Right ventricle myocardium inferior (tissue), 1 donor: ENCODE measurements around the gene ZFHX3. TPM values are rescaled to one million over a fixed set of nuclear protein-coding genes. Genes with fewer than 3 reads are reported as not detected.
A peak's percentile ranks its signal among the peaks of the same experiment; 100 is the strongest.
"Not testable (repeated sequence)": the region's sequence is repeated elsewhere in the genome, so short reads cannot be mapped to it uniquely, and the experiment has no call there.

Source experiments
- ATAC-seq: fragments of 200-7000 bp; cut with Tn5 transposase; one replicate; pipeline ENCODE4 v1.9.1; 2020; ENCODE audit warnings: mild to moderate bottlenecking, moderate library complexity
- DNase-seq: peaks from one replicate; pipeline ENCODE4 v3.0.0; 2021; ENCODE audit errors: missing footprints
- intact Hi-C: fragments of 100-400 bp; cut with DNase I; formaldehyde crosslinking; loops from one replicate; pipeline ENCODE4 v1.11.0; 2022
- total RNA-seq: library from RNA; stranded (reverse); fragmentation: NEBNext Ultra II Directional; extraction: Animal tissue kit (Norgen Biotek cat#: 25700); gene quantifications from one replicate; pipeline ENCODE4 v1.2.1, GENCODE V29; 2021
- donor health status: DM: no; HTN: yes; CAD: no; lungs with severe emphysema.

Gene ZFHX3
- total RNA-seq, 1 donor from 2014 or later: 8.4 TPM

- intact Hi-C loops: loop anchor here (5.0 kb wide), 1 partner anchor 37 kb away; no protein-coding TSS in a partner anchor
- ATAC-seq (no peak), DNase-seq (no peak)
Observed at GRCh38 chr16:72990571-72990970, 57.4 kb downstream of the ZFHX3 start.

DNA sequence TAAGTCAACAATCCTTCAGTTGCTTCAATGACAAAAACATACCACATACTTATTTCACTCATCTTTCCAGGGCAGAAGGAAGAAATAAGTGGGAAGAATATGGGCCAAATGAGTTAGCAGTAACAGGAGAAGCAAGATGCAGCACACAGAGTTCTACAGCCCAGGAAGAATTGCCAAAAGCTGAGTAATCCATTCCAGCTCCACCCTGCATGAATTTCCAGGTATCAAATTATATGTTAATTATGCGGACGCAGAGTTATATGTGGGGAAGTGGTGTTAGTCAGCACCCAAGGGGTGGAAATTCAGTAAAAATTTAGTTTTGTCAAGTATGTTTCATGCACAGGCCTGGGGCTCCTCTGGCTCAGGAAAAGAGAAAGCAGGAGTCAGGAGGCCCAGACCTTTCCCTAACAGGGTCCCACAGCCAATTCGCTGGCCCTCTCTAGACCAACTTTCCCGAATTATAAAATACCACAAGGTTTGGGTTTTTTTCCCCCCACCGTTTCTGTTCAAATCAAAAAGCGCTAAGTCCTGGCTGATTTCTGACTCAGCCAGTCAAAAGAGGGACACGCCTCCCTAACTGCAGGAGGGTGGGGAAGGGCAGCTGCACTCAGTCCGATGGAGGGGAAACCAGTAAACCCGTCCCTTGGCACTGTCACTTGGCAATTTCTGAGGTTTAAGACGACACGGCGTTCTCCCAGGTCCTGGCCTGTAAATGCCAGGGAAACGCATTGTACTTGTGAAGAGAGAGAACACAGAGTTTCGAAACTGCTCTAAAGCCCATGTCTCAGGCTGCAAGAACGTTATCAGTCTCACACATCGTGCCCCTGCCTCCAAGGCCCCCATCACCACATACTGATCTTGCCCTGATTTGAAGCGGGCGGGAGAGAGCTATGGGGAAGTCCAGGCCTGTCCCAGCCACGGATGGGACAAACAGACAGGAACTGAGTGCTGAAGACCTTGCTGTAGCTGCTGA, 58.1 kb downstream of the ZFHX3 start:
- DNase-seq: no peak
- peak; percentile 73 for ATAC-seq
- intact Hi-C loops: loop anchor here (5.0 kb wide), 3 partner anchors 37 to 158 kb away; no protein-coding TSS in a partner anchor

- ATAC-seq, DNase-seq: not testable (repeated sequence)
- intact Hi-C loops: loop anchor here (5.0 kb wide), 2 partner anchors 68 to 157 kb away; no protein-coding TSS in a partner anchor
Observed at GRCh38 chr16:72989203-72989578, 58.7 kb downstream of the ZFHX3 start.

- DNase-seq (no peak), ATAC-seq (no peak)
- intact Hi-C loops: loop anchor here (5.0 kb wide), 2 partner anchors 69 to 156 kb away; no protein-coding TSS in a partner anchor
Observed at GRCh38 chr16:72988569-72988968, 59.4 kb downstream of the ZFHX3 start.

DNA sequence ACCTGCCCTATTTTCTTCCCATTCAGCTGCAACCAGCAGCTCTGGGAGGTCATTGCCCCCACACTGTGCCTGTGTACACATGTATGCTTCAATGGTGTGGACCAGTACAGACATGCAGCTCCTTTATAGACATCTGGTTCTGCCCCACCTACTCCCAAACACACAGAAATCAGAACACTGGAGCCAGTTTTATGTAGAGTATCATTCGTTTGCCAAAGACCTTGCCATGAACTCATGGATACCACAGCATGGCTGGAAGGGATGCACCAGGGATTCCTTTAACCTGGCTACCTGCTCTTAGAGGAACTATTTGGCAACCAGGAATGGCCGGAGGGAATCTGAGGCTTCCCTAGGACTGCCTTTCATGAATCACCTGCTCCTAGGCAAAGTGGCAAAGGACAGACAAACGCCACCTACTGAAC, 60.4 kb downstream of the ZFHX3 start:
- ATAC-seq: no peak

GRCh38 chr16:72985995-72986394, 61.9 kb downstream of the ZFHX3 start:
- DNase-seq (peak; percentile 81), ATAC-seq (peak; percentile 74)
- intact Hi-C loops: loop anchor here (5.0 kb wide), 2 partner anchors 71 to 154 kb away; no protein-coding TSS in a partner anchor

More for the DNA sequence above, 60.4 kb downstream of the ZFHX3 start:
- intact Hi-C loops: loop anchor here (5.0 kb wide), 2 partner anchors 70 to 155 kb away; no protein-coding TSS in a partner anchor
- no peak for DNase-seq

- DNase-seq: no peak
- ATAC-seq: peak; percentile 82
- intact Hi-C loops: loop anchor here (5.0 kb wide), 2 partner anchors 72 to 153 kb away; no protein-coding TSS in a partner anchor
Observed at GRCh38 chr16:72985148-72985941, 62.6 kb downstream of the ZFHX3 start.

DNA sequence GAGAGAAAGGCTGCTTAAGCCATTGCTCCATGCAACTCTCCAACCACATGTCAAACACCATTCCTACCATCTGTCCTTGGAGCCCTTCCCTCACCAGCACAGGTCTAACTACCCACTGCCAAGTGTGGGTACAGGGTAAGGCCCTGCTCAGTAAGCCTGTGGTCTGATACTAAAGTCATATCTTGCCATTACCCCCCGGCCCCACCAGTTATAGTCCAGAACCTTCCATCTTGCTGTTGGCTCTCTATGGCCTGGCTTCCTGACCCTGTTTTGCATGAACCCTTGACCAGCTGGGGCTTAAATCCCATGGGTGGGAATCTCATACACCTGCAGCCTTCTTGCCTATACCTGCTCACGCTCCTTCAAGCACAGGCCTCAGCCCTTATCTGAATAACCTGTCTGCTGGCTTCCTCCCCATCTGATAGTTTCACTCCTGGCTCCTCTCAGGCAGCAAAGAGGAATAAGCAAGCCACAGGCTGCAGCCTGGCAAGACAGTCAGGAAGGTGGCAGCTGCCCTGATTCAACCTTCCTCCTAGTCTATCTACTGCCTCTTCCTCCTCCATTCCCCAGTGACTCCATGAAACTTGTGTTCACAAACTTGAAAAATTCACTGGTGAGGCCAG, 64.1 kb downstream of the ZFHX3 start:
- ATAC-seq (no peak), DNase-seq (no peak)
- intact Hi-C loops: no loop called here

GRCh38 chr16:72983241-72983640, 64.7 kb downstream of the ZFHX3 start:
- intact Hi-C loops: no loop called here
- no peak for DNase-seq
- ATAC-seq: no peak

DNA sequence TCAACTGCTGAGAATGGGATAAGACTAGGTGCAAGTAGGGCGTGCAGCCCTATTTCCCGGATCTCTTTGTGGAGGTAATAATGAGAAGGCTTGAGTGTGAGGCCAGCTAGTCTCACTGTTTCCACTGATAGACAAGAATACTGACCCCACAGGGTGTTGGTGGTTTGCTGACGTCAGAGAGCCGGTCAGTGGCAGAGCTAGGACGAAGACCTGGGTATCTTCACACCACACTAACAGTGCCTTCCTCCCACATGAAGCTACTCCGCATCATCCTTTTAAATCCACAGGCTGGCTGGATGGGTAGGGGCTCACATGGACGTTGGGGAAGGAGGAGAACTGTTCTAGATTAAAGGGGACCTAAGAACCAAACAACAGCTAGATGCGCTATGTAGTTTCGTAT, 68.0 kb downstream of the ZFHX3 start:
- intact Hi-C loops: no loop called here
- ATAC-seq (no peak), DNase-seq (no peak)

- peak; percentile 52 for ATAC-seq
Observed at GRCh38 chr16:72978212-72978611, 69.7 kb downstream of the ZFHX3 start.

GRCh38 chr16:72977127-72977526, 70.8 kb downstream of the ZFHX3 start:
- DNase-seq (no peak), ATAC-seq (no peak)
- intact Hi-C loops: no loop called here

More at GRCh38 chr16:72978212-72978611, 69.7 kb downstream of the ZFHX3 start:
- intact Hi-C loops: no loop called here
- no peak for DNase-seq

DNA sequence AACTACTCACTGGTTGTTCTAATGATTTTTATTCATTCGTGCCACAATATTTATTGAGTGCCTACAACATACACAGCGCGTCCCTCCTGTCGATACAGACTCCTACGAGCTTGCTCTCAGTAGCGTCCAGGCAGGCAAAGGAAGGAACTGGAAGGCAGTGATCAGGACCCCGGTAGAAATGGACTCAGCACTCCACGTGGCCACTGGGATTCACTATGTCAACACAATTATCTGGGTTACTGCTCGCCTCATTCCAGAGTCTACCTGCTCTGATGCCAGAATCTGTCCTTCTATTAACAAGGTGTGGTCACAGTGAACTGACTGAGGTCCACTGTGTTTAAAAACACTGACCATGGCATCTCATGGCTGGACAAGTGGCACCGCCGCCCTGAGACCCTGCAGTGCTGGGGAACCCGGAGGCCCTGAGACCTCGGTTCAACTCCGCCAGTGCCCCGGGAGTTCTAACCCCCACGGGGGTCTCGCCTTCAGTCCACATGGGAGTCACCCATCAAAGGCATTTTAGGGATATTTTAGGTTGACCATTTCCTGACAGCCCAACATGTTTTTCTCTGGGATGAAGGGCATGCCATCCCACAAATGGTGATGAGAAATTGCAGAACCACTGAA, 71.4 kb downstream of the ZFHX3 start:
- intact Hi-C loops: no loop called here
- no peak for DNase-seq
- ATAC-seq: no peak

- intact Hi-C loops: no loop called here
- DNase-seq (no peak), ATAC-seq (no peak)
Observed at GRCh38 chr16:72975809-72976437, 72.0 kb downstream of the ZFHX3 start.

DNA sequence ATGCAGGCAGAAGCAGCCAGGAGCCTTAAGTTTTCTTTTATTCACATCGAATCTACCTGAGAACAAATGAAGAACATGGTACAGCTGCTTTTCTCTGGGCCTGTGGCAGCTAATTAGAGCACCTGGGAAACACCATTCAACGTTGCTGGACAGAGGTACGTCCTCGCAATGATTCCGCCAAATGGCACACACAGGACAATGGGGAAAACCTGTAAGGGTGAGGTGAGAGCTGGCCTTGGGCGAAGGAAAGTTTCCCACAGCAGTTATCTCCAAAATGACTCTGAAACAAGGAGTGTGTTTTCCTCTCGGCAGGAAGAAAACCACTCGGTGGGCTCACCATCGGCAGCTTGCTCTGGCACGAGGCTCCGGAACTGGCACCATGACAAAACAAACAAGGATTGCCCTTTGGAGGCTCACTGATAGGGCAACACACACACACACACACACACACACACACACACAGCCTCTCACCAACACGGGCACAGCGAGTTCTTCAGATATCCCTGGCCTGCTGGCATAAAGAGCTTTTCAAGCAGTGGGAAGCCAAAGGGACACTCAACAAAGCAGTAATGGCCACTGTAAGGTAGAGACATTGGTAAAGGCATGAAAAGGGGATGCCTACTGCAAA, 73.7 kb downstream of the ZFHX3 start:
- ATAC-seq (no peak), DNase-seq (no peak)
- intact Hi-C loops: no loop called here

DNA sequence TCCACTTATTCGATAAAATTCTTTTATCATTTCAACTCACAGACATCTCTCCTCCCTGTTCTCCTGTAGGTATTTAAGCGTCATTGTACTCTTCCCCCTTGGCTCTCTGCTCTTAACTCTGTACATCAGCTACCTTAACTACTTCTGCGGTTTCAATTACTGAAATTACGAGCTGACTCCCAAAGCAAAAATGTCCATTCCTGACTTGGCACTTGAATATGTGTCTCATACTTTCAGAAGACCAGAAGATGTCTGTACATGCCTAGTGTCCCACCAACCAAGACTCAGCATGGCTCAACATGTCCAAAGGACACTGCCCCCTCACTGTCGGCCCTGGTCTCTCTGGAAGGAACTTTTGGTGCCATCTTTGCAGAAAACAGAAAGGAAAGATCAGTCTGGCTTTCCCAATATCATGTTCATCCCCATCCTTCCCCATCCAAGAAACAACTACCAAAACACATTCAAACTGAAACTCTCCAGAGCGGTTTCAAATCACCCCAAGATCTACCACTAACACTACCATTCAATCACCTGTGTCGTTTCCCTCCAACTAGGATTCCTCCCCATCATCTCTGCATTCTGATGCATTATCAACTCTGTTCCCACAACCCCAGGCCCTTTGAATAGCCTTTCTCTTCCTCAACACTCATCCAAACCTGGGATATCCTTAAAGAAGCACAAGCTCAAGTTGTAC, 74.9 kb downstream of the ZFHX3 start:
- DNase-seq (no peak), ATAC-seq (no peak)
- intact Hi-C loops: no loop called here

GRCh38 chr16:72971370-72971769, 76.6 kb downstream of the ZFHX3 start:
- ATAC-seq (no peak), DNase-seq (no peak)
- intact Hi-C loops: no loop called here
